ENCODE data around the gene ARGLU1. TPM values are rescaled to one million over a fixed set of nuclear protein-coding genes. Genes with fewer than 3 reads are reported as not detected.

The ARGLU1 gene
- total RNA-seq, 1 donor from 2014 or later: 36.8 TPM

- no peak for DNase-seq (ENCODE audit: low spot score)
- intact Hi-C loops (cut with DNase I): no loop called here
Measured at GRCh38 chr13:106514928-106515634, 52.9 kb downstream of the ARGLU1 start.

DNA sequence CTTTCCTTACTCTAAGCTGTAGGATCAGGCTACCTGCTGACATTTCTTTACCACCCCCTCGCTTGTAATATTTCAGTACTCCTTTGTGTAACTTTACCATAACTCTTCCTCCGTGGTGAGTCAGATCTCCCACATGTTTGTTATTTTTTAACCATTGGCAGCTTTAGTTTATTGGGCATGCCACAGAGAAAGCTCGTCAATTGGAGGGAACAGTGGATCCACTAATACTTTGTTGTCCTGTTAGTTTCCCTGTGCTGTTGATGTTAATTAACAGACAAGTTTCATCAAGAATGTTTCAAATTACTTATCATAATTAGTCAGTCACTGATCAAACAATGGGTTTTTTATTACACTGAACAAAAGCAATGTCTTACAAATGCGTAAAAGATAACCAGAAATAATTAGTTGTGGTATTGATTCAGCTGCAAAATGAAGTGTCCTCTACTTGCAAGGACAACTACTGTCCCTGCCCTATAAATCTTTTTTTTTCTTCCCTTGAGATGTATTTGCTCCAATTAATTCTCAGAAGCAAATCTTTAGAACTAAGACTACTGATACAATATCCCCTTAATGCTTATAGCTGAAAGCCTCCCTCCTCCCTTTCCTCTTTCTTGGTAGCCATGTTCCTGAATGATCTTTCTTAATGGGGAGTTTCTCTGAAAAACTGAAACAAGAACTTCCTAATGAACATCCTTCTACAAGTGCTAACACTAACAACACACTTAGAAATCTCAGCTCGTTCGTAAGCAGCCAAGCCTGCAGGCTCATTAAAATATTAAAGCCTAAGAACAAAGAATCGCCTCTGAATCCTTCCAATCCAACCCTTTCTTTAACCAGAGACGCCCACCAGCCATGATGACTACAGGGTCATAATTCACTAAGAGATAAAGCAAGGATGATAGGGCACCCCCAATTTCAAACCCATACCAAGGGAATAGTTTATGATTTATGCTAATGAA, 54.6 kb downstream of the ARGLU1 start:
- DNase-seq (ENCODE audit: low spot score): no peak
- intact Hi-C loops (cut with DNase I): no loop called here

DNA sequence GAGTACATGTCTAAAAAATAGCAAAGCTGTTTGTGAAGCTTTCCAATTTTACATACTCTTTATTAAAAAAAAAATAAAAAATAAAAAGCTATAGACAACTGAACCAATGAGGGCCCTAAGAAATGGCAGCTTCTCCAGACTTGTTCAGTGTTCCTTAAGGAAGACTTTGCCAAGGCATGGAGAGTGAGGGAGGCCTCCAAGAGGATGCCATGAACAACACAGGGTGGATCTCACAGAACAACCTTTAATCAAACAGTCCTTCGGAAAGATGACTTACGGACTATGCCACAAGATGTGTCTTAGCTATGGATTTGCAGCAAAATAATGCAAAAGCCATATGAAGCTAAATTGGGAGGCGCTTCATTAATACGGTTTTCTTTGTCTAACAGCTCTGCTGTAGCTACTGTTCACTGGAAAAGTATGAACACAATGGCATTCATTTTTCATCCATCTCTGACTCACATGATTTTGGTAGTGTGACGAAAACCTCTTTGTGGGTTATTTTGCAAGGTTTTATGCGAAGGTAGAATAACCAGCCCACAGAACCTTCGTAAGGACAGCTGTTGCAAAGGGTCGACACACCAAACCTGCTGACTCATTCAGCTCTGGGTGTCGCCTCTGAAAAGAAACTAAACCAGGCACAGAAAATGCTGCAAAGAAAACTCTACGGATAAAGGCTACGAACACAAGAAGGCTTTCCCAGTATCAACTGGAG, 60.2 kb downstream of the ARGLU1 start:
- DNase-seq (ENCODE audit: low spot score): no peak
- intact Hi-C loops (cut with DNase I): no loop called here

DNA sequence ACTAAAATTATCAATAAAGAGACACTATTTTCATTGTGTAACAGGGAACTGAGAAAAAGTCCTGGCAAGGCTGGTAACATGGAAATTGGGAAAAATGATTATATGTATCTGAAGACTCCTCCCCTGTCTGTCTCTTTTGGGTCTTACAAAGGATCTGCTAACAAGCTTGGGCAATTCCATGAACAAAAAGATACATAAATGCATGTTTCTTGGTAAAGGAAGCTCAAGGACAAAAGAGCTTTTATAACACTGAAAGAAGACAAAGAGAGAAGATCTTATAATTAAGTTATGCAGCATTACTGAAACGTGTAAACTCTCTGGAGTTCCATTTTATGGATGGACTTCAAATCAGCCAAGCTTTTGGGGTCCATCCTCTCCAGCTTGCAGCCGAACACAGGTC, 61.7 kb downstream of the ARGLU1 start:
- intact Hi-C loops (cut with DNase I): no loop called here
- no peak for DNase-seq (ENCODE audit: low spot score)

DNA sequence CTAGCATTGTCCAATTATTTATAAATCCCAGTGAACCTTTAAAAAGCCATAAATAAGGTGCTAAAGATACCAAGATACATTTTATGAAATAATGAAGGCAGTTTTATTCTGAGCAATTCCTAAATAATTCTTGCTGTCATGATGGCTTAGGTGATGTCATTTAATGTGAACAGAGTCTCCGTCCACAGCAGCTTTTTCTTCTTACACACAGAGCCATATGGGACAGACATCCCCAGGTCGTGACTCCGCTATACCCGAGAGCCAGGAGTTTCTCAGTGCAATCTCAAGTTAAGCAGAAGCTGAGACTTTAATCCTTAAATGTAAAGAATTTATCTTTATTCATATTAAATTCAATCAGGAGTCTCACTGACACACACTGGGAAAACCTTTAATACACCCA, 62.2 kb downstream of the ARGLU1 start:
- no peak for DNase-seq (ENCODE audit: low spot score)
- intact Hi-C loops (cut with DNase I): no loop called here

DNA sequence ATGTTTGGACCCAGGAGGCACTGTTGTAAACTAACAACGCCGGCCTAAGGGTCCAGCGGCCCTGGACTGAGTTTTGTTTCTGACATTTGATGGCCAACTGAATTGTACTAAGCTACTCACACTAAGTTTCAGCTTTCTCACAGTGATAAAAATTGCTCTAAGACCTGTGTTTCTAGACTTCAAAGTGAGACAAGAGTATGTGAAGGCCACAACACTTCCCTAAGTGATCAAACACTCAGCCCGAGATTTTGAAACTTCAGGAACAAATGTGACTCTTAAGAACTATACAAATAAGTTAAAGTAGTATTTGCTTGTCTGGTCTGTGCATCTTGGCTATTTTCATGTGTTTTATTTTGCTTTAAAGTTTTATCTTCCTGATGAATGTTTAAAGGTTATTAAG, 62.6 kb downstream of the ARGLU1 start:
- intact Hi-C loops (cut with DNase I): no loop called here
- DNase-seq (ENCODE audit: low spot score): no peak

DNA sequence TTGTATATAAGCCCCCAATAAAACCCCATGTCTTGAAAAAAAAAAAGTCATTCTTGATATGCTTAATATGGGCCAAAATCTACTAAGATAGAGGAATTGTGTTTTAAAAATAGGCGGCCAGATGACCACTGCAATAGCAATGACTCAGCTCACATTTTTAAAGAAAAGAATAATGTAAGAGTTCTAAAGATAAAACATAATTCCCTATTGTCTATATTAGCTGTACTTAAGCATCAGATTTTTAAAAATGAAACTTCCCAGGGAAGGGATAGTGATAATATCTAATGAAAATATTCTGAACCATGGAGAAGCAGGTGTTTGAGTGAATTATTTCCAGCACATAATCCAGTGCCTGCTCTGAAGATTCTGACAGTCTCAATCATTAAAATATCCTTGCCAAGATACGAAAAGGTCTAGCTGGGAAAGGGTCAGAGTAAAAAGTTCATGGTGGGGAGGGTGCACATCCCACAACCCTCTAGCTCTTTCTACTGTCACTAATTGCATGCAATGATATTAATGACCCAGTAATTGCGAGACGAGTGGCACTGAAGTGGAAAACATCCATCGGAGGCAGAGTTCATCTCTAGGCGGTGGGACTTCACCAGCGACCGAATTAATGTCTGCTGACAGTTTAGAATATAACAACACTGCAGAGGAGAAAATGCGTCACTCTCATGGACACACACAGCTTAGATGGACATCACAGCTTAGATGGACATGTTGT, 64.0 kb downstream of the ARGLU1 start:
- DNase-seq (ENCODE audit: low spot score): no peak
- intact Hi-C loops (cut with DNase I): no loop called here

- intact Hi-C loops (cut with DNase I): no loop called here
- no peak for DNase-seq (ENCODE audit: low spot score)
Measured at GRCh38 chr13:106503272-106503671, 64.7 kb downstream of the ARGLU1 start.

- DNase-seq (ENCODE audit: low spot score): no peak
- intact Hi-C loops (cut with DNase I): no loop called here
Measured at GRCh38 chr13:106500445-106500844, 67.5 kb downstream of the ARGLU1 start.

DNA sequence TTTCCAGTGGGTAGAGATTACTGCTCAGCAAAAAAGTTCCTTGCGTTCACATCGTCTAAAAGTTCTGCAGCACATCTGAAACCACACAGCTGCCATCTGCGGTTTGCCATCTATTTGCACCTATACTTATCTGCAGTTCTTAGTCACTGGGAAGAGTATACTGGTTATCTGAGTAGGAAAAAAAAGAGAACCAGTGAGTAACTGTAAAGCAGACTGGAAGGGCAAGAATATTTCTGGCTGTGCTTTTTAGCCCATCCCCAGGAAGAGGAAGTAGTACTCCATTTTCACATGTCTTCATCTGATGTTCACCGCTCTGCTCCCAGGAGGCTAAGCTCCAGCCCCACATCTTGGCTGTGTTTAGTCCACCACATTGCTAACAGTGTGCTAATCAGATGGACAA, 68.0 kb downstream of the ARGLU1 start:
- DNase-seq (ENCODE audit: low spot score): no peak
- intact Hi-C loops (cut with DNase I): no loop called here

- intact Hi-C loops (cut with DNase I): no loop called here
- DNase-seq (ENCODE audit: low spot score): no peak
Measured at GRCh38 chr13:106499113-106499512, 68.8 kb downstream of the ARGLU1 start.

GRCh38 chr13:106498571-106498970, 69.4 kb downstream of the ARGLU1 start:
- no peak for DNase-seq (ENCODE audit: low spot score)
- intact Hi-C loops (cut with DNase I): no loop called here

GRCh38 chr13:106498158-106498557, 69.8 kb downstream of the ARGLU1 start:
- DNase-seq (ENCODE audit: low spot score): no peak
- intact Hi-C loops (cut with DNase I): no loop called here

DNA sequence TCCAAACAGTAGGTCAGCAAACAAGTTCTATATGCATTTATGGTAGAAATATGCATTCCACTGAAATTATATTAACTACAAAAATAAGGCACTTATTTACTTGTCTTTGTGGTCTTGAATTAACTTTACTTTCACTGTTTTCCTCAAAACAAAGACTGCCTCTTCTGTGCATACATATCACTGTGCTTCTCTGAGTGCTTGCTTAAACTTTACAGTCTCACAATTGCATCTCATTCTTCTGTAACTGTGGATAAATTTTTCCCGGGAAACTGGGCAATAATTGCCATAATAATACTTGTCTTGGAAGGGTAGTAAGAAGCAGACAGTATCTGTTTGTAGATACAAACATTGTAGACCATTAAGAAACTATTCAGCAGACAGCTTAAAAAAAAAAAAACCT, 70.9 kb downstream of the ARGLU1 start:
- DNase-seq (ENCODE audit: low spot score): no peak
- intact Hi-C loops (cut with DNase I): no loop called here

DNA sequence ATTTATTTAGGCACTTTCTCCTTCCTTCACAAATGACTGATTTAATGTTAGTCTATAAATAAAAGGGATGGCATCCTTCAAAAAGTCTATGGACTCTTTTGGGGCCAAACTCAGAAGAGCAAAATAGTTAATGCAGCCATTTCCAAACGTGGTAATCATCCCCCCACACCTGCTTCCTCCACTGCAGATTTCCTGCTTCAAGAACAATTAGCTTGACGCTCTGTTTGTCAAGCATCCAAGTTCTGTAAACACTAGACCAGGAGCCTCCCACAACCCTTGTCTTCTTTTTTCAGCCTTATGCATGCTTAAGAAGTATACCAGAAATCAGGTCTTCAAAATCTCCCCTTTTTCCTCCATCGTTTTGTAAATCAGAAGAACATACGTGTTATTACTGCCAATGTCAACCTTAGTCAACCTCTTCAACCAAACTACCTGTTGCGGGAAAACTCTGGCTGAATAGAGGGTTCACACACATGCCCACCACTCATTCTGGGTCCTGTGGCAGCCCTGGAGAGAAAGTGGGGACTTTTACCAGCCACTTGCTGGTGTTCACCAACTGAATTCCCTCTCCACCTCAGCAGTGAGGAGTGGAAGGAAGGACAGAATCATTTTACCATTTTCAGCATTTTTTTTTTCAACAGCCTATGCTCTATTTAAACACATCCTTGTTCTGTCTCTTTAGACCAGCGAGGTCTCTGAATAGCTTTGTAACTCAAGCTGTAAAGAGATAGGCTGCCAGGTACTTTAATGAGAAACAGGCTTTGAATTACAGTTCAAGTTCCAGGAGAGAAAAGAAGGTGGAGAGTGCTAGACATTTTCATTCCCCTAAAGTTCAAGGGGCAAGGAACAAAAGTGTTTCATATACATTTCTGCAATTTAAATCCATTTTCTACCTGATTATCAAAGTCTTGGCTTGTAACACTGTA, 71.6 kb downstream of the ARGLU1 start:
- intact Hi-C loops (cut with DNase I): no loop called here

DNA sequence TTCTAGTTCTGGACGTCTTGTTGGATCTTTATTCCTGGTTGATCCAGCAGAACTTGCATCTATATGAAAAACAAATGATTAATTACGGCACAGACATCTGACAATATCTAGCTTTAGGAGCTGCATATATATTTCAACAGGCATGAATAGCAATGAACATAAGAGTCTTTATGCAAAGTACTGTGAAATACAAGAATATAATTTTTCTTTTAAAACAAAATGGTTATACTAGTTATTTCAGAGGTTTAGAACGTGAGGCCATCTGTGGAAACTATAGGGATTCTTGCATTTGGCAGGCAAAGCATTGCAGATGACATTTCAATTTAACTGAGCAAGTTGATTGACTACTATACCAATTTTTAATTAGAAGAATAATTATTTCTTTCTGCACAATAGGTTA, 73.0 kb downstream of the ARGLU1 start:
- no peak for DNase-seq (ENCODE audit: low spot score)
- intact Hi-C loops (cut with DNase I): no loop called here

More for the DNA sequence above, 71.6 kb downstream of the ARGLU1 start:
- no peak for DNase-seq (ENCODE audit: low spot score)

GRCh38 chr13:106494506-106494905, 73.4 kb downstream of the ARGLU1 start:
- DNase-seq (ENCODE audit: low spot score): no peak

GRCh38 chr13:106493533-106494220, 74.3 kb downstream of the ARGLU1 start:
- DNase-seq (ENCODE audit: low spot score): no peak
- intact Hi-C loops (cut with DNase I): no loop called here

More at GRCh38 chr13:106494506-106494905, 73.4 kb downstream of the ARGLU1 start:
- intact Hi-C loops (cut with DNase I): no loop called here

Data from cardiac septum (tissue), 1 donor.